ENCODE results near the gene PRSS38. TPM values are rescaled to one million over a fixed set of nuclear protein-coding genes. Genes with fewer than 3 reads are reported as not detected.
A peak's percentile ranks its signal among the peaks of the same experiment; 100 is the strongest.

PRSS38 gene
- total RNA-seq, 2 experiments from 2014 or later, result not detected

DNA sequence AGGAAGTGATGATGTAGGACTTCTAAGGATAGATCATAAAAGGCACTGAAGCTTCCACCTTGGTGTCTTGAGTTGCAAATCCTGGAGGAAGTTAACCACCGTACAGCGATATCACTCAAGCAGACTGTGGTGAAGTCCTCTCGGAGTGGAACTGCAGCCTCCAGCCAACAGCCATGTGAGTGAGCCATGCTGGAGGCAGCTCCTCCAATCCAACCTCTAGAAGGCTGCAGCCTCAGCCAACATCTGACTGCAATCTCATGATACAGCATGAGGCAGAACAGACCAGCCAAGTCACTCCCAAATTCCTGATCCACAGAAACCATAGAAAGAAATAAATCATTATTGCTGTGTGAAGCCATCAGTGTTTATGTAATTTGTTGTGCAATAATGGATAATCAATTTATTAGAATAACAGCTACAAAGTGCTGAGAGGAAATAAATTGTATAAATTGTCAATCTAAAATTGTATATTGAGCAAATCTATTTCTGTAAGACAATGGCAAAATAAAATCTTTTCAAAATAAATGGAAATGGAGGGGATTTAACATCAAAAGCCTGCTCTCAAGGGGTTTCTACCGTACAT is 65.0 kb downstream of the PRSS38 start:
- H3K9me3 Mint-ChIP-seq, result no peaks in the 10 kb centered on the region
- no peak overlapping the region for H3K27ac Mint-ChIP-seq
- ChIA-PET POLR2A (no interaction called here), CTCF (no interaction called here)
- H3K27me3 Mint-ChIP-seq, result peaks cover 30% of the 10 kb centered on the region
- no peak for DNase-seq
- H3K4me1 Mint-ChIP-seq, result peaks cover 11% of the 10 kb centered on the region
- H3K36me3 Mint-ChIP-seq (ENCODE audit: low read depth), result peaks cover 1% of the 10 kb centered on the region
- no peak overlapping the region for H3K4me3 Mint-ChIP-seq

DNA sequence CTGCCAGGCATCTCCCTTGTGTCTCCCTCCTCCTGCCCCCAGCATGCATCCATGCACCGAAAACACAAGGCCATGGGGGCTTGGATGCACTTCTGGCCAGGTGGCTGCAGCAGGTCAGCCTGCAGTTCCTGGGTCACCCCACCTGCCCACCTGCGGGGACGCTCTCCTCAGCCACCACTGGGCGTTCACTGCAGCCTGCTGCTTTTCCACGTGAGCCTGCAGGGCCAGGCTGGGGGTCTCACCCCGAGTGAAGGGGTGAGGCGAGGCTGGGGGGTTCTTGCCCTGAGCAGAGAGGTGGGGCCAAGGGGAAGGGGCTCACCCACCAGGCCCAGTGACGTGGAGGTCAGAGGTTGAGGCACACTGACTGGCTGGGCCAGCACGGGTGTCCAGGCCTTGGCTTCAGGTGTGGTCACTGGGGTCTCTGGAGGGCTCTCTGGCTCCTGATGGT is 67.6 kb downstream of the PRSS38 start:
- no peak overlapping the region for H3K4me3 Mint-ChIP-seq
- H3K27ac Mint-ChIP-seq, result no peak overlapping the region
- POLR2A ChIA-PET, result no interaction called here
- CTCF ChIA-PET, result no interaction called here
- peaks cover 15% of the 10 kb centered on the region for H3K27me3 Mint-ChIP-seq
- no peaks in the 10 kb centered on the region for H3K9me3 Mint-ChIP-seq
- H3K36me3 Mint-ChIP-seq (ENCODE audit: low read depth), result no peaks in the 10 kb centered on the region
- peaks cover 21% of the 10 kb centered on the region for H3K4me1 Mint-ChIP-seq
- no peak for DNase-seq

DNA sequence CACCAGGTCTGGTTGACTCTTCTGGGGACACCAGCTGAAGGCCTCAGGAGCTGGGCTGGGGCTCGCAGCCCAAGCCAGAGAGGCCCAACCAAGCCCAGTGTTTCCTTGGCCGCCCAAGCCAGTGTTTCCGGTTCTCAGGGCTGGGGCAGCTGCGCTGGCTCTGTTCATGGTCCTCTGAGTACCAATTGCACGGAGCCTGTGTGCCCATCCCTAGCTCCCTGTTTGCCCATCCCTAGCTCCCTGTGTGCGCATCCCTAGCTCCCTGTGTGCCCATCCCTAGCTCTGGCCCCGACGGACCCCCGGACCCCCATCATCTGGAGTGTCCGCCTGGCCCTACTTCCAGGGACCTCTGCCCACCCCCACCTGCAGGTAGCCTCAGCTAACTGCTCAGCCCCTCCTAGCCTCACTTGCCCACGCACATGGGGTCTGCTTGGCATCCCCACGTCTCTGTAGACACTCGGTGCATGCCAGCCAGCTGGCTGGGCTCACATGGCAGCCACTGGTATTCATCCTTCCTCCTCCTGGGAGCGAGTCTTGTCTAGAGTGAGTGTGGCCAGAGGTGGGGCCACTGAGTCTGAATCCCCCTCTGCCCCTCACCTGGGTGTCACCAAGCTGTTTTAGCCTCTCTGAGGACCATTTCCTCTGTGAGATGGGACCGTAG is 68.3 kb downstream of the PRSS38 start:
- peaks cover 15% of the 10 kb centered on the region for H3K27me3 Mint-ChIP-seq
- no peak overlapping the region for H3K4me3 Mint-ChIP-seq
- H3K4me1 Mint-ChIP-seq, result peaks cover 21% of the 10 kb centered on the region
- ChIA-PET CTCF (interaction anchor here (0.5 kb wide), 1 partner anchor 561 kb away, joined by 3 read pairs; no protein-coding TSS in a partner anchor), POLR2A (no interaction called here)
- H3K9me3 Mint-ChIP-seq, result no peaks in the 10 kb centered on the region
- no peak overlapping the region for H3K27ac Mint-ChIP-seq
- DNase-seq, result no peak
- no peaks in the 10 kb centered on the region for H3K36me3 Mint-ChIP-seq (ENCODE audit: low read depth)

DNA sequence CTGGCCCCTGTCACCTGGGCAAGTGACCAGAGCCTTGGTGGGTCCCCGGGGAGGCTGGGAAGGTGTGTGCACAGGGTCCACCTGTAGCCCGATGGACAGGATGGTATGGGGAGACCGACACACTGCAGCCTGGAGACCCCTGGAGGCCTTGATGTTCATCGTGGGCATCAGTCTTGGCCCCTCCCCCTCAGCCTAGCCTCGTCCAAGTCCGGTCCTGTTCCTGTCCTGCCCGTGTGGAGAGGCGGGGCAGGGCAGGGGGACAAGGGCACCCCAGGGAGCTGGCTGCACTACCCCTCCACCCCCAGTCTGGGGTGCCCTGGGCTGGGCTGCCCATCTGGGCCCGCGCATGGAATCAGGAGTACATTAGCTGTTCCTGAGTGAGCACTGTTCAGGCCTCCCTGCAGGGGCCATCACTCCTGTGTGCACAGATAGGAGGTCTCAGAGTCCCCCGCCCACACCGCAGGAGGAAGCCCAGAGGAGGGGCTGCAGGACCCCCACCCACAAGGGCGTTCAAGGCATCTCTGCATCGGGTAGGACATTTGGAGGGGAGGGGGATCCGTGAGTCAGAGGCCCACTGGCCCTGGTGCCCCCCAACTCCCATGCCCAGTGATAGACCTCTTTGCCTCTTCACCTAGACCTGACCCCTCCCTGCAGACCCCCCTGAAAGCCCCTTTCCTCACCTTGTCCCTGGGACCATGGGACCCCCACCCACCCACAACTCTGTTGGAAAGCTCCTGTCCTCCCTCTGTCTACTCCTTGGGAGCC is 69.1 kb downstream of the PRSS38 start:
- ChIA-PET CTCF (interaction anchor here (1.2 kb wide), 1 partner anchor 12 kb away, joined by 3 read pairs; no protein-coding TSS in a partner anchor), POLR2A (no interaction called here)
- peak overlapping the region; percentile 94 for H3K27ac Mint-ChIP-seq
- H3K36me3 Mint-ChIP-seq (ENCODE audit: low read depth), result no peaks in the 10 kb centered on the region
- peaks cover 24% of the 10 kb centered on the region for H3K4me1 Mint-ChIP-seq
- H3K4me3 Mint-ChIP-seq, result no peak overlapping the region
- DNase-seq, result no peak
- peaks cover 11% of the 10 kb centered on the region for H3K27me3 Mint-ChIP-seq
- no peaks in the 10 kb centered on the region for H3K9me3 Mint-ChIP-seq

DNA sequence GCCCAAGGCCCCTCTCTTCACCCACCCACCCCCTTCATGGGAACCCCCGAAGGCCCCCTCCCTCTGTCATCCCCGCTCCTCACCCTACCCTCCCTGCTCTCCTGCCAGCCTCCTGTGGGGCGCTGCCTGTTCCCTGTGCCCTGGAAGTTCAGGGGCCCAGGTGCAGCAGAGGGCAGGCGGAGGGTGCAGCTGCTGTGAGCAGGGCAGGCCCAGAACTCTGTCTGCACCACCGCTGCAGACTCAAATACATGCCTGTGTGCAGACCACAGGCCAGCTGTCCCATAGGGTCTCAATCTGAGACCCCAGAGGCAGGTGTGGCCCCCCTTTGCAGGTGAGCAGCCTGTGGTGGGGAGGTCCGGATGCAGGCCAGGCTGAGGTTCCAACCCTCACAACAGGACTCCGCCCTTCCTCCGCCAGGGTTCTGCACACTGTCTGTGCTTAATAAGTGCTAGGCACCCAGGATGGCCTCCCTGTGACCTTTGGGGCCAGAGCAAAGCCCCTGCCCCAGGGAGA is 69.7 kb downstream of the PRSS38 start:
- peak overlapping the region; percentile 50 for H3K4me3 Mint-ChIP-seq
- peak; percentile 53 for DNase-seq
- no peaks in the 10 kb centered on the region for H3K9me3 Mint-ChIP-seq
- H3K27ac Mint-ChIP-seq, result peak overlapping the region; percentile 94
- peaks cover 28% of the 10 kb centered on the region for H3K4me1 Mint-ChIP-seq
- CTCF ChIA-PET, result interaction anchor here (1.2 to 2.7 kb wide), 3 partner anchors 11 to 26 kb away, joined by 3 to 8 read pairs (median 5); no protein-coding TSS in a partner anchor
- POLR2A ChIA-PET, result no interaction called here
- no peaks in the 10 kb centered on the region for H3K36me3 Mint-ChIP-seq (ENCODE audit: low read depth)
- peaks cover 7% of the 10 kb centered on the region for H3K27me3 Mint-ChIP-seq

DNA sequence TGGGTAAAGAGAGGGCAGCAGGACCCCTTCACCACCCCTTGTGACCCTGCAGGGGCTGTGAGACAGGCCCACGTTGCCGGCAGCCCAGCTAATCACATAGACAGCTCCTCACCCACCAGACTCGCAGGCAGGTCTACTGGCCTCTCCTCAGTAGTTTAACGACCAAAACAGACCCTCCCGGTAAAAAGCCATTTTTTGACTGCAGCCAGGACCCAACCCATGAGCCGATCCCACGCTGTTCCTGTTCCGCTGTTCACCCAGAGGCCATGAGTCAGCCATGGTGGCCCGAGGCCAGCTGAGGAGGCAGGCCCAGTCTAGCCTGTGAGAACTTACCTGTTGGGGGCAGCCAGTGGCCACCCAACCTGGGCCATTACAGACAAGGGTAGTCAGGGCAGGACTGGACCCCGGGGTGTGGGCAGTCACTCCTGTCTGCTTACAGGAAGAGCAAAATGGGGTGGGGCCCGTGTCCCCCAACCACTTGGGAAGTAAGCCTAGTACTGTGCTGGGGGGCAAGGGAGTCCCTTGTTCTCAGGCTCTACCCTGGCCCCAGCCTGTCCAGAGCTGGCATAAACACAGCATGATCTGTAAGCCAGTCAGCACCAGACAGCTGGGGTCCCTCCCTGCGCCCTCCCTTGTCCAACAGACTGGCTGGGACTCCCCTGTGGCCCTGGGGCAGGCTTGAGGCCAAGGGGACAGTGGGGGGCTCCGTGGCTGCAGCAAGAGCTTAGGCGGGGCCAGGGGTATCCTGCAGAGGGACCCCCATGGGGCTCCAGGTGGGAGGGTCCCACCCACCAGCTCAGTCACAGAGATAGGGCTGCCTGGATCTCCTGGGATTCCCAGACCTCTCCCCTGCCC is 70.4 kb downstream of the PRSS38 start:
- CTCF ChIA-PET, result interaction anchor here (1.3 to 2.7 kb wide), 2 partner anchors 11 to 25 kb away, joined by 5 to 8 read pairs; no protein-coding TSS in a partner anchor

DNA sequence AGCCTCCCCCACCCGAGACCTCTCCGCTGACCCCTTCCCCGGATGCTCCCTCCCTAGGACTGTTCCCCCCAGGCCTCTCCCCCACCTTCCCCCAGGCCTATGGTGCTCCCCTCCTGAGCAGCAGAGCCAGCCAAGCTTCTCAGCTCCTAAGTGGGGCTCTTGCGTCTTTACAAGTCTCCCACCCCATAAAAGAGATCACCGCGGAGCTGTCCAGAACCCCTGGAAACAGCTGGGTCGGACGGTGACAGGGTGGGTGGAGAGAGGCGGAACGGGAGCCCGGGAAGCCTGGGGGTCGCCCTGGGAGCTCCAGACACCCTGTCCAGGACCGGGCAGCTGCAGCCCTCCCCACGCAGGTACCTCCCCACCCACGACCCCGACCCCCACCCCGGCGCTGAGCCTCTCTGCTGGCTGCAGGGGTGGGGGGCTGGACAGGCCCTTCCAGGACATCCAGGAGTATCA is 71.1 kb downstream of the PRSS38 start:
- Mint-ChIP-seq H3K27me3 (no peaks in the 10 kb centered on the region), H3K4me3 (no peak overlapping the region), H3K36me3 (ENCODE audit: low read depth) (no peaks in the 10 kb centered on the region), H3K4me1 (peaks cover 28% of the 10 kb centered on the region), H3K9me3 (no peaks in the 10 kb centered on the region), H3K27ac (peak overlapping the region; percentile 82)
- no peak for DNase-seq
- POLR2A ChIA-PET, result no interaction called here
- CTCF ChIA-PET, result interaction anchor here (1.3 to 2.7 kb wide), 2 partner anchors 12 to 24 kb away, joined by 5 to 8 read pairs; no protein-coding TSS in a partner anchor

More for the DNA sequence above, 70.4 kb downstream of the PRSS38 start:
- H3K36me3 Mint-ChIP-seq (ENCODE audit: low read depth), result no peaks in the 10 kb centered on the region
- peak overlapping the region; percentile 94 for H3K27ac Mint-ChIP-seq
- H3K4me1 Mint-ChIP-seq, result peaks cover 28% of the 10 kb centered on the region
- POLR2A ChIA-PET, result no interaction called here
- H3K4me3 Mint-ChIP-seq, result peak overlapping the region; percentile 50
- no peak for DNase-seq
- H3K9me3 Mint-ChIP-seq, result no peaks in the 10 kb centered on the region
- H3K27me3 Mint-ChIP-seq, result peaks cover 2% of the 10 kb centered on the region

DNA sequence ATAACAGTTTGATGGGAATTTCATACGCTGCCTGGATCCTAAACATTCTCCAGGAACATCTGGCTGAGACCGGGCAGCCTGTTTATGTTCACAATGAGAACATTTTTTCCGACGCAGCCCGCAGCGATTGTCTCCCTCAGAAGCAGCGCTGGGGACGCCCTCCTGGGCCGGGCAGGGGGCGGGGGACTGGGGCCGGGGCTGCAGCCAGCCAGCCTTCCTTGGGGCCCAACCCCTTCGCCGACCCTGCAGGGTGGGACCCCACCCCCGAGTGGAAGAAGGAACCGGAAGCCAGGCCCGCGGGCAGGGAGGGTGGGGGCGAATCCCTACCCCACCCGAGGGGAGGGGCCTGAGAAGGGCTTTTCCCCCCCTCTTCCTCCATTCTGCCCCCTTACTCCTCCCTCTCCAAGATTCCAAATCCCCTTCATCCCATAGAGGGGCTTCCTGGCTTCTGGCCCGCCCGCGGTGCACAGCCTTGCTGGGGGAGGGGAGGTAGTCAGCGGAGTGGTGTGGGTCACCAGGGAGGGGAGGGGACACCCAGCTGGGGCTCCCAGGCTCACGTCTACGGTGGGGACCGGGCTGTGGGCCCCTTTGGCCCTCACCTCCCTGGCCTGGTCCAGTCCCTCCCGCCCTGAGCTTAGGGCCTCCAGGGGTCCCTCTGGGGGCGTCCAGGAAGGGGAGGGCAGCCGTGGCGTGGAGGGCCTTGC is 71.7 kb downstream of the PRSS38 start:
- DNase-seq, result peak; percentile 32
- H3K36me3 Mint-ChIP-seq (ENCODE audit: low read depth), result no peaks in the 10 kb centered on the region
- no peaks in the 10 kb centered on the region for H3K9me3 Mint-ChIP-seq
- H3K27me3 Mint-ChIP-seq, result no peaks in the 10 kb centered on the region
- ChIA-PET POLR2A (no interaction called here), CTCF (interaction anchor here (2.7 kb wide), 1 partner anchor 13 kb away, joined by 8 read pairs; no protein-coding TSS in a partner anchor)
- H3K4me3 Mint-ChIP-seq, result no peak overlapping the region
- peak overlapping the region; percentile 82 for H3K27ac Mint-ChIP-seq
- H3K4me1 Mint-ChIP-seq, result peaks cover 28% of the 10 kb centered on the region

DNA sequence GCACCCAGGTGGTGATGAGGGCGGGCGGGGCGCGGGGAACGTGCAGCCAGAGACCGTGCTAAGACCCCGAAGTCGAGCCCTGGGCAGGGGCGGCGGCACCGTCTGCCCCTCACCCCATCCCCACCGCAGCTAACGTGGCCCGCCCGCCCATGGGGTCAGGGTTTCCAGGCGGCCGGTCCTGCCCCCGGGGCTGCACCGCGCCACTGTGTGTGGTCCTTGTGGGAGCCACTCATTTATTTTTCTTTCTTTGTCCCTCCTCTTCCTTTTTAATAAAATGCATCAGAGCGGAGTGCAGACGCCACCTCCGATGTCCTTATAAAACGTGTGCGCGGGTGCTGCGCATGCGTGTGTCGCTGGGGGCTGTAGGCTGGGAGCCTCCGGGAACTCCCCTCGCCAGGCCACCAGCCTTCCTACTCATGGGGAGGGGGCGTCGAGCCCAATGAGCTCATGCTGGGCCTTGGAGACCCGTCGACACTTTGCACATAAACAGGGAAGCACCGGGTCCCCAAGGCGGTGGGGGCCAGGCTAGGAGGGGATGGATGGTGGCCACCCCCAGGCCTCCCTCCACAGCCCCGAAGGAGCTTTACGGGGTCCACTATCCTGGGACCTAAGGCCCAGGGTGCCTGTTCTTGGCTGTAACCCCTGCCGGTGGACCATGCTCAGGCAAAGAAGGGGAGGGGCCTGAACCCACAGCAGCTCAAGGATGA is 72.4 kb downstream of the PRSS38 start:
- no peak for DNase-seq
- Mint-ChIP-seq H3K36me3 (ENCODE audit: low read depth) (no peaks in the 10 kb centered on the region), H3K4me3 (no peak overlapping the region), H3K9me3 (no peaks in the 10 kb centered on the region), H3K4me1 (peaks cover 25% of the 10 kb centered on the region), H3K27me3 (no peaks in the 10 kb centered on the region), H3K27ac (peak overlapping the region; percentile 78)
- ChIA-PET POLR2A (no interaction called here), CTCF (interaction anchor here (2.7 kb wide), 1 partner anchor 13 kb away, joined by 8 read pairs; no protein-coding TSS in a partner anchor)

DNA sequence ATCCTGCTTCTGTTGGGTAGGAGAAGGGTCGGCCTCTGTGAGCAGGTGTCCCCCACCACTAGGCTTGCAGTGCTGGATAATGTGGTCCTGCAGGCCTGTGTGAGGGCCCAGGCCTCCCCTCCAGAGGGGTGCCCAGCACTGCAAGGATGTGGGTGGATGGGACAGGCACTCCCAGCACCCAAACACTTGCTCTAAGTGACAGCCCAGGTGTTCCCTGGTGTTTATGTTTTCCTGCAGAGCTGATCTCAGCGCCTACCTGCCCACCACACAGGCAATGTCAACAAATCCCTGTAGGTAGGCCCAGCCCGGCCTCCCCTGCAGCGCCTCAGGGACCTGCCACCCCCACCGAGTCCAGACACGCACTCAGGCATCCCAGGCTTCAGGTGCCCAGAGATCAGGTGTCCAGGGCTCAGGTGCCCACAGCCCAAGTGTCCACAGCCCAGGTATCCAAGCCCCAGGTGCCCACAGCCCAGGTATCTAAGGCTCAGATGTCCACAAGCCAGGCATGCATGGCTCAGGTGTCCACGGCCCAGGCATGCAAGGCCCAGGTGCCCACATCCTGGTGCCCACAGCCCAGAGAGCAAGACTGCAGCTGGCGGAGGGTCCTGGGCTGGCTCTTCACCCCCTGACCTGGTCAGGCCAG is 73.0 kb downstream of the PRSS38 start:
- ChIA-PET CTCF (no interaction called here), POLR2A (no interaction called here)
- no peaks in the 10 kb centered on the region for H3K27me3 Mint-ChIP-seq
- no peak for DNase-seq
- H3K36me3 Mint-ChIP-seq (ENCODE audit: low read depth), result no peaks in the 10 kb centered on the region
- peaks cover 25% of the 10 kb centered on the region for H3K4me1 Mint-ChIP-seq
- no peaks in the 10 kb centered on the region for H3K9me3 Mint-ChIP-seq
- no peak overlapping the region for H3K4me3 Mint-ChIP-seq
- no peak overlapping the region for H3K27ac Mint-ChIP-seq
